Naive thymus-derived CD4-positive, alpha-beta T cell (primary cell): ENCODE results near the gene PLPPR4. TPM values are rescaled to one million over a fixed set of nuclear protein-coding genes. Genes with fewer than 3 reads are reported as not detected.

ENCODE experiments used
- ATAC-seq: fragments of 150-1000 bp; cut with Tn5 transposase; 2 replicates; pipeline ENCODE4 v1.10.0; 2021; ENCODE audit warnings: mild to moderate bottlenecking, moderate library complexity
- CTCF ChIA-PET: fragments of 350-600 bp; sonication (Branson Sonifier 250); formaldehyde crosslinking; loops from one replicate; lab custom pipeline; 2021; ENCODE audit warnings: antibody characterized with exemption; lab: Charles Lee
- POLR2A ChIA-PET: fragments of 350-600 bp; sonication (Branson Sonifier 250); formaldehyde crosslinking; loops from one replicate; lab custom pipeline; 2021; ENCODE audit warnings: antibody characterized with exemption, inconsistent platforms; lab: Charles Lee
- DNase-seq, 9 donors: peaks; one replicate each; pipeline versions ENCODE4 v3.0.0 to v3.0.0-alpha.2; 2020 to 2022; ENCODE audit warnings: mixed read lengths in 1 of 9
- H3K27ac ChIP-seq: one replicate; pipeline ENCODE4 v1.7.0; 2013; ENCODE audit warnings: mild to moderate bottlenecking, low read depth, low read length, moderate library complexity
- H3K27me3 ChIP-seq, 2 donors: one replicate each; pipeline ENCODE4 v1.7.0; 2013; ENCODE audit warnings: low read length in 2 of 2, mild to moderate bottlenecking in 2 of 2, moderate library complexity in 2 of 2; ENCODE audit not compliant: control insufficient read depth in 2 of 2, insufficient read depth in 2 of 2
- H3K36me3 ChIP-seq, 3 experiments: 1 replicate in 2 of 3; 2 replicates in 1 of 3; pipeline ENCODE4 v1.7.0; 2013; ENCODE audit warnings: low read length in 3 of 3, mild to moderate bottlenecking in 3 of 3, moderate library complexity in 1 of 3; ENCODE audit not compliant: insufficient read depth in 3 of 3, control insufficient read depth in 2 of 3
- H3K4me1 ChIP-seq, 2 donors: one replicate each; pipeline ENCODE4 v1.7.0; 2013; ENCODE audit warnings: low read length in 2 of 2, mild to moderate bottlenecking in 2 of 2, moderate library complexity in 1 of 2; ENCODE audit not compliant: control insufficient read depth in 2 of 2, insufficient read depth in 2 of 2
- H3K4me3 ChIP-seq: 2 replicates; pipeline ENCODE4 v1.7.0; 2013; ENCODE audit warnings: mild to moderate bottlenecking, low read length
- H3K9me3 ChIP-seq, 3 experiments: 1 replicate in 2 of 3; 2 replicates in 1 of 3; pipeline ENCODE4 v1.7.0; 2013; ENCODE audit warnings: low read length in 3 of 3; ENCODE audit not compliant: control insufficient read depth in 2 of 3
- H3K27ac Mint-ChIP-seq, 9 donors: one replicate each; pipeline ENCODE4 v1.8.0; 2020 to 2022; ENCODE audit warnings: mixed read lengths in 9 of 9, mild to moderate bottlenecking in 8 of 9, moderate library complexity in 5 of 9, inconsistent platforms in 2 of 9
- H3K27me3 Mint-ChIP-seq, 5 donors: one replicate each; pipeline ENCODE4 v1.8.0; 2021 to 2022; ENCODE audit warnings: mixed read lengths in 5 of 5, mild to moderate bottlenecking in 1 of 5
- H3K36me3 Mint-ChIP-seq, 5 donors: one replicate each; pipeline ENCODE4 v1.8.0; 2020 to 2022; ENCODE audit warnings: mixed read lengths in 5 of 5, mild to moderate bottlenecking in 3 of 5, inconsistent platforms in 1 of 5
- H3K4me1 Mint-ChIP-seq, 7 donors: one replicate each; pipeline ENCODE4 v1.8.0; 2020 to 2022; ENCODE audit warnings: mixed read lengths in 7 of 7, mild to moderate bottlenecking in 3 of 7, inconsistent platforms in 1 of 7
- H3K4me3 Mint-ChIP-seq, 10 donors: one replicate each; pipeline ENCODE4 v1.8.0; 2020 to 2022; ENCODE audit warnings: mild to moderate bottlenecking in 10 of 10, mixed read lengths in 10 of 10, moderate library complexity in 6 of 10, inconsistent platforms in 2 of 10
- H3K9me3 Mint-ChIP-seq, 11 donors: one replicate each; pipeline ENCODE4 v1.8.0; 2020 to 2022; ENCODE audit warnings: mixed read lengths in 11 of 11, mild to moderate bottlenecking in 4 of 11, inconsistent platforms in 1 of 11, moderate library complexity in 1 of 11
- intact Hi-C, 2 donors: fragments of 100-400 bp; cut with micrococcal nuclease; formaldehyde crosslinking; loops; one replicate each; pipeline ENCODE4 v1.15.1; 2023
- polyA plus RNA-seq, 2 donors: library from polyadenylated mRNA; unstranded; fragments of 300-500 nt; fragmentation: Illumina TruSeq; gene quantifications; one replicate each; pipeline ENCODE4 v1.2.3, GENCODE V29; 2021
- total RNA-seq, 6 experiments: library from RNA in 5 of 6; stranded (reverse) in 5 of 6; gene quantifications; 1 replicate in 5 of 6; 2 replicates in 1 of 6; pipeline ENCODE4 v1.2.3 and lab custom pipeline; 2021 to 2026

The PLPPR4 gene
- total and polyA plus RNA-seq, 7 experiments from 2014 or later: not detected

GRCh38 chr1:99305626-99306025 is 41.3 kb downstream of the PLPPR4 start:
- Histone ChIP-seq H3K27me3 (no peaks in the 10 kb centered on the region), H3K27ac (no peak overlapping the region), H3K36me3 (no peaks in the 10 kb centered on the region), H3K4me3 (no peak overlapping the region), H3K4me1 (no peaks in the 10 kb centered on the region), H3K9me3 (peaks cover 0 to 3% (median 0%) of the 10 kb centered on the region in 3 experiments)
- DNase-seq (no peak), ATAC-seq (no peak)
- intact Hi-C loops: no loop called here
- no peak overlapping the region for H3K27ac Mint-ChIP-seq
- CTCF ChIA-PET: no interaction called here
- no peaks in the 10 kb centered on the region for H3K4me1 Mint-ChIP-seq
- H3K4me3 Mint-ChIP-seq: no peak overlapping the region
- peaks cover 0 to 3% (median 0%) of the 10 kb centered on the region in 5 donors for H3K36me3 Mint-ChIP-seq
- H3K27me3 Mint-ChIP-seq: peaks cover 0 to 9% (median 0%) of the 10 kb centered on the region in 5 donors
- POLR2A ChIA-PET: no interaction called here
- H3K9me3 Mint-ChIP-seq: peaks cover 0 to 6% (median 0%) of the 10 kb centered on the region in 11 donors

- peaks cover 0 to 3% (median 0%) of the 10 kb centered on the region in 3 experiments for H3K9me3 ChIP-seq
- POLR2A ChIA-PET: no interaction called here
- CTCF ChIA-PET: no interaction called here
- H3K4me3 Mint-ChIP-seq: no peak overlapping the region
- H3K4me3 ChIP-seq: no peak overlapping the region
- peaks cover 0 to 6% (median 0%) of the 10 kb centered on the region in 11 donors for H3K9me3 Mint-ChIP-seq
- H3K27ac ChIP-seq: no peak overlapping the region
- H3K4me1 Mint-ChIP-seq: no peaks in the 10 kb centered on the region
- no peaks in the 10 kb centered on the region for H3K4me1 ChIP-seq
- no peaks in the 10 kb centered on the region for H3K36me3 ChIP-seq
- H3K36me3 Mint-ChIP-seq: peaks cover 0 to 3% (median 0%) of the 10 kb centered on the region in 5 donors
- intact Hi-C loops: no loop called here
- peaks cover 0 to 9% (median 0%) of the 10 kb centered on the region in 5 donors for H3K27me3 Mint-ChIP-seq
- H3K27ac Mint-ChIP-seq: no peak overlapping the region
- H3K27me3 ChIP-seq: no peaks in the 10 kb centered on the region
- DNase-seq: no peak
- ATAC-seq: no peak
Observed at GRCh38 chr1:99306056-99306455, 41.8 kb downstream of the PLPPR4 start.

- peaks cover 0 to 9% (median 0%) of the 10 kb centered on the region in 5 donors for H3K27me3 Mint-ChIP-seq
Observed at GRCh38 chr1:99306644-99307043, 42.4 kb downstream of the PLPPR4 start.

GRCh38 chr1:99315305-99315704 is 51.0 kb downstream of the PLPPR4 start:
- CTCF ChIA-PET: no interaction called here
- H3K36me3 Mint-ChIP-seq: no peaks in the 10 kb centered on the region
- no peak overlapping the region for H3K4me3 Mint-ChIP-seq
- Histone ChIP-seq H3K9me3 (no peaks in the 10 kb centered on the region), H3K4me3 (no peak overlapping the region), H3K4me1 (no peaks in the 10 kb centered on the region), H3K36me3 (no peaks in the 10 kb centered on the region), H3K27me3 (no peaks in the 10 kb centered on the region), H3K27ac (no peak overlapping the region)
- no peaks in the 10 kb centered on the region for H3K4me1 Mint-ChIP-seq
- H3K27ac Mint-ChIP-seq: no peak overlapping the region
- DNase-seq (no peak), ATAC-seq (no peak)
- POLR2A ChIA-PET: no interaction called here
- peaks cover 0 to 11% (median 5%) of the 10 kb centered on the region in 5 donors for H3K27me3 Mint-ChIP-seq
- intact Hi-C loops: no loop called here
- peaks cover 0 to 5% (median 0%) of the 10 kb centered on the region in 11 donors for H3K9me3 Mint-ChIP-seq

More at GRCh38 chr1:99306644-99307043, 42.4 kb downstream of the PLPPR4 start:
- Histone ChIP-seq H3K27me3 (no peaks in the 10 kb centered on the region), H3K27ac (no peak overlapping the region), H3K9me3 (peaks cover 0 to 3% (median 0%) of the 10 kb centered on the region in 3 experiments), H3K36me3 (no peaks in the 10 kb centered on the region), H3K4me1 (no peaks in the 10 kb centered on the region), H3K4me3 (no peak overlapping the region)
- ATAC-seq (no peak), DNase-seq (no peak)
- peaks cover 0 to 6% (median 1%) of the 10 kb centered on the region in 11 donors for H3K9me3 Mint-ChIP-seq
- H3K4me3 Mint-ChIP-seq: no peak overlapping the region
- CTCF ChIA-PET: no interaction called here
- no peak overlapping the region for H3K27ac Mint-ChIP-seq
- POLR2A ChIA-PET: no interaction called here
- intact Hi-C loops: no loop called here
- H3K36me3 Mint-ChIP-seq: peaks cover 0 to 3% (median 0%) of the 10 kb centered on the region in 5 donors
- H3K4me1 Mint-ChIP-seq: no peaks in the 10 kb centered on the region

- DNase-seq (no peak), ATAC-seq (no peak)
- Histone ChIP-seq H3K27ac (no peak overlapping the region), H3K27me3 (no peaks in the 10 kb centered on the region), H3K9me3 (no peaks in the 10 kb centered on the region), H3K36me3 (no peaks in the 10 kb centered on the region), H3K4me3 (no peak overlapping the region), H3K4me1 (no peaks in the 10 kb centered on the region)
- Mint-ChIP-seq H3K27me3 (peaks cover 0 to 8% (median 4%) of the 10 kb centered on the region in 5 donors), H3K4me1 (no peaks in the 10 kb centered on the region), H3K36me3 (no peaks in the 10 kb centered on the region), H3K27ac (no peak overlapping the region), H3K4me3 (no peak overlapping the region), H3K9me3 (peaks cover 0 to 2% (median 0%) of the 10 kb centered on the region in 11 donors)
- ChIA-PET CTCF (no interaction called here), POLR2A (no interaction called here)
- intact Hi-C loops: no loop called here
Observed at GRCh38 chr1:99326215-99326949, 62.1 kb downstream of the PLPPR4 start.

GRCh38 chr1:99327357-99327756 is 63.1 kb downstream of the PLPPR4 start:
- ChIA-PET CTCF (no interaction called here), POLR2A (no interaction called here)
- ATAC-seq (no peak), DNase-seq (no peak)
- Histone ChIP-seq H3K9me3 (no peaks in the 10 kb centered on the region), H3K36me3 (no peaks in the 10 kb centered on the region), H3K4me1 (no peaks in the 10 kb centered on the region), H3K27ac (no peak overlapping the region), H3K4me3 (no peak overlapping the region), H3K27me3 (no peaks in the 10 kb centered on the region)
- Mint-ChIP-seq H3K27ac (no peak overlapping the region), H3K27me3 (peaks cover 0 to 8% (median 0%) of the 10 kb centered on the region in 5 donors), H3K4me3 (no peak overlapping the region), H3K9me3 (peaks cover 0 to 3% (median 0%) of the 10 kb centered on the region in 11 donors), H3K36me3 (no peaks in the 10 kb centered on the region), H3K4me1 (no peaks in the 10 kb centered on the region)
- intact Hi-C loops: no loop called here

- ATAC-seq (no peak), DNase-seq (no peak)
- Mint-ChIP-seq H3K9me3 (peaks cover 0 to 3% (median 0%) of the 10 kb centered on the region in 11 donors), H3K4me3 (no peak overlapping the region), H3K27me3 (peaks cover 0 to 8% (median 0%) of the 10 kb centered on the region in 5 donors), H3K27ac (no peak overlapping the region), H3K36me3 (no peaks in the 10 kb centered on the region), H3K4me1 (no peaks in the 10 kb centered on the region)
- Histone ChIP-seq H3K4me3 (no peak overlapping the region), H3K27me3 (no peaks in the 10 kb centered on the region), H3K9me3 (no peaks in the 10 kb centered on the region), H3K4me1 (no peaks in the 10 kb centered on the region), H3K36me3 (no peaks in the 10 kb centered on the region), H3K27ac (no peak overlapping the region)
- intact Hi-C loops: no loop called here
- CTCF ChIA-PET: no interaction called here
- POLR2A ChIA-PET: no interaction called here
Observed at GRCh38 chr1:99328171-99328570, 63.9 kb downstream of the PLPPR4 start.
